GM18505 (cell line): ENCODE data around the gene HS3ST1.
"Not testable (repeated sequence)": the region's sequence is repeated elsewhere in the genome, so short reads cannot be mapped to it uniquely, and the experiment has no call there.

Source experiments
- ATAC-seq: cut with Tn5 transposase; IDR thresholded peaks from one replicate; pipeline ENCODE4 v1.9.1; 2021; ENCODE audit not compliant: unreplicated experiment
- POLR2A ChIP-seq: IDR thresholded peaks from 4 replicates; pipeline ENCODE4 v1.6.1; 2011; ENCODE audit warnings: borderline replicate concordance; ENCODE audit not compliant: insufficient read depth, insufficient read length; ENCODE audit errors: extremely low read depth

HS3ST1 gene

DNA sequence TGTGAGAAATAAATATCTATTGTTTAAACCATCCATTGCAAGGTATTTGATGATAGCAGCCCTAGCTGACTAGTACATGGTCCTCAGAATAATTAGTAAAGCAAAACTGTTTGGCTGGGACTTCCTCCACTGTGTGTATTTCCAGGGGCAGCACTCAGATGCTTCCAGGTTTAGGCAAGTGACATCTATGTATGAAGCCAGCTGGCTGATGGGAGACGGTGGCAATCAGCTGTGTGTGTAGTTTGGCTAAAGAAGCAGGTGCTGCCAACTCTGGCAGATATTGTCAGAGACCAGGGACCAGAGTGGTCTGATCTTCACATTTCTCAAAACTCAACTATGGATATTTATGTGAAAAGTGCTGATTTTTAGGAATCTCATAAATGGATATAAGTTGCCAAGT, 19.1 kb downstream of the HS3ST1 start:
- TF ChIP-seq POLR2A, result no peak
- no peak for ATAC-seq

DNA sequence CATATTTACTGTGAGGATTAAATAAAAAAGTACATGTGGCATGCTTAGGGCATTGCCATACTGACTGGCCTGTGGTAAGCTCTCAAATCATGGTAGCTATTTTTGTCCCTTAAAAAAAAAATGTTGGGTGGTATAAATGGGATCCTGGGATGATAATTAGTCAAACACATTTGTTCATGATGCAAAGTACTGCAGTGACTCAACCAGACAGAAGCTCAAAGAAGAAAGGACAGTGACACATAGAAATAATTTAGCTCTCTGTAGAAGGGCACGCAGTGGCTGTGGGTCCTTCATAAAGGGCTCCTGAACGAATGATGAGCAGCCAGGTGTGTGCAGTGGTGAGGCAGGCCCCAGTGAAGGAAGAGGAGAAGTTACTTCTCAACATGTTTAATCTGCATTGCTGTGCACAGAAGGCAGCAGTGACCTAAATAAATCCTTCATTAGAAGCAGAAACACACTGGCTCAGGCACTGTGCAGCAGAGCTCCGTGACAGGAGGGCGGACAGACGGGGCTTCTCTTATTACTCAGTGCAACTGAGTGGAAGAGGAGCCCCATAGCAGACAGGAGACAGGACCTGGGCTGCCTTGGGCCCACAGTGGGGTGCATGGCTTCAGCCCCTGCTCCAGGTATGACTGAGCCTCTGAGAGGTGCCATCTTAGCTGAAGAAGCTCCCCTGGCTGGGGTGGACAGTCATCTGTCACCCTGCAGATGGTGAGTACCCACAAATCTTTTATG, 20.3 kb downstream of the HS3ST1 start:
- TF ChIP-seq POLR2A, result no peak

DNA sequence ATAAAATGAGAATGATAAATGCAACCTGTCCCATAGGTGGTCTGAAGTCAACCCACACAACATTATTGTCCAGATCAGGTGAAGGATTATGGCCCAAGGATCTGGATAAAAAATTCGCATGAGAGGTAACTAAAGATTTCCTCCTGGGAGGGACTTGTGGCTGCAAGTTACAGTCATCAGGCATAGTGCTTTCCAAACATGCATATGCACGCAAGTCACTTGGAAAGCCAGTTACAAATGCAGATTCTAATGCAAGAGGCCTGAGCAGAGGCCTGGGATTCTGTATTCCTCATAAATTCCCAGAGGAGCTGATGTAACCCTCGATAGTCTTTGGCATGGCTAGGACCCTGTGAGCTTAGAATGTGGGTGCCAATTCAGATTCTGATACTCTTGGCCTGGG, 21.1 kb downstream of the HS3ST1 start:
- no peak for TF ChIP-seq POLR2A
- ATAC-seq, result no peak

More for the DNA sequence above, 20.3 kb downstream of the HS3ST1 start:
- no peak for ATAC-seq

DNA sequence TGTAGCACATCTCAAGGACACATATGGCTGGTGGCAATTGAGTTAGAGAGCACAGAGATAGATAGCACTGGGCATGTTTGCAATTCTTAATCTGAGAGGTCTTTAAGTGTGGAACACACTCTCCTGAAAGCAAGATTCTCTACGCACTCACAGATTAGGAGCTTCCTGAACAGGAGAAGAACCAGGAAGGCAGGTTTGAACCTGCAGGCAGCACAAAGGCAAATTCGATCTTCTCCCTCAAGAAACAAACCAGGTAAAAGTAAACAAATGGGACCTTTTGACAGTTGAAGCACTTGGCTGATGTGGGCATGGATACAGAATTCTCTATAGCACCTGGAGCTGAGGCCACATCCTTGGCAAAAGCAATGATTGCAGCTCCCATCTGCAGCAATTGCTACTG, 24.3 kb downstream of the HS3ST1 start:
- no peak for ATAC-seq
- TF ChIP-seq POLR2A, result no peak

DNA sequence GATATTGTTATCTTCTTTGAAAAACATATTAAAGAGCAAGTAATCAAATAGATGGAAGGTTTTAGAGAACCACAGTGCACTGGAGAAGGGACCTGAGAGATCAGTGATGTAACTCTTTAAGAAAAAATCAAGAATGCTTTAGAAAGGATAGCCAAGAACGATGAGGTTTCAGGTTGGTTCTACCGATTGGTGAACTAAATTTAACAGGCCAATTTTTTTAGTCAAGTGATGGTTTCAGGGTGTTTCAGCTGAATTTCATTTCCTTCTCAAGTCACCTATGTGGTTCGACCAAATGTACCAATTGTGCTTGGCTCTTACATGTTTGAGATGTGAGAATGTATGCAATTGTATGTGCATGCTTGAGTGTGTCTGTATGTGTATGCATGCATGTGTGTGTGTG, 26.5 kb downstream of the HS3ST1 start:
- no peak for TF ChIP-seq POLR2A
- ATAC-seq, result no peak

DNA sequence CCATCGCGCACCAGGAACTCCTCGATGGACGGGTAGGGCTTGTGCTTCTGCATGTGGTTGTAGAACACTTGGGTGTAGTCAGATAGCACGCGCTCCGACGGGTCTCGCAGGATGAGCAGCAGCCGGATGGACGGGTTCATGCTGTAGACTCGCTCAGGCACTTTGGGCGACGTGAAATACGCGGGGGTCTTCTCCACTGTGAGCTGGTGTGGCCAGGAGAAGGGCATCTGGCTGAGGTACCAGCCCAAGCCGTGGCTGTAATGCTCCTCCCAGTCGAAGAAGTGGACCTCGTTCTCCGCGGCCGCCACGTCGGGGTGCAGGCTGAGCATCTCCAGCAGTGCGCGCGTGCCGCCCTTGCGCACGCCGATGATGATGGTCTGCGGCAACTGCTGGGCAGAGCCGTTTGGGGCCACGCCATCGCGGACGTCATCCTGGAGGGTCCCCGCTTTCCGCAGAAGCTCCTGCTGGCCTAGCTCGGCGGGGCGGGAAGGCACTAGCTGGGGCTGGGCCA, 29.2 kb downstream of the HS3ST1 start:
- ATAC-seq, result no peak
- TF ChIP-seq POLR2A, result no peak

DNA sequence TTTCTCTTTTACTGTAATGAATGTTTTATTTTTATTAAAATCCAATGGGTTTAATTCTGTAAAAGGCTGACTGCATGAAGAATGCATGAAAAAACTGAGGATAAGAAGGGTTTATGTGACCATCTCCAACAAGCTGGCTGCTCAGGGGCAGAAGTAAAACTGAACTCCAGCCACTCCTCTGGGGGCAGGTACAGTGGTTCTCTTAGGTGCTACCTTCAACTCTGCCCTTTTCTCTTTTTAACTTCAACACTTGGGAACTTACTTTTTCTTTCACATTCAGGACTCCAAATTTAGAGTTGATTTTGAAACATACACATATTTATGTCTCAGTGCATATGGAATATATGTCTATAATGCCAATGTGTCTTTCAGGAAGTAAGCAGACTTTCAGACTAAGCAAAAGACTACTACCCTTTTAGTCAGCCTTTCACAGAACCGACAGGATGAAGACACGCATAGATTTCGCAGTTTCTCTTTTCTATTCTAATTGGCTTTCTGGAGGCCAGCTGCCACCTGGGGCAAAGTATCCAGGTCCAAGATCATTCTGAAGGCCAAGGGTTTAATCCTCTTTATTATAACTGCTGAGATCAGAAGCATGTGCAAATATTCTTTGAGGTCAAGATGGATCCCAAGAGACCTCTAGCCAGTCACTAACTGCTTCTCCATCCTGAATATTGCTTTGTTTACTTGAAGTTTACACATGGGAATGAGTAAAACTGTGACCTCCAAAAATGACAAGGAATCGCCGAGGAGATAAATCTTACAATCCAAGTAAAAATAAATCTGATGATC, 30.7 kb downstream of the HS3ST1 start:
- no peak for ATAC-seq
- TF ChIP-seq POLR2A, result no peak

DNA sequence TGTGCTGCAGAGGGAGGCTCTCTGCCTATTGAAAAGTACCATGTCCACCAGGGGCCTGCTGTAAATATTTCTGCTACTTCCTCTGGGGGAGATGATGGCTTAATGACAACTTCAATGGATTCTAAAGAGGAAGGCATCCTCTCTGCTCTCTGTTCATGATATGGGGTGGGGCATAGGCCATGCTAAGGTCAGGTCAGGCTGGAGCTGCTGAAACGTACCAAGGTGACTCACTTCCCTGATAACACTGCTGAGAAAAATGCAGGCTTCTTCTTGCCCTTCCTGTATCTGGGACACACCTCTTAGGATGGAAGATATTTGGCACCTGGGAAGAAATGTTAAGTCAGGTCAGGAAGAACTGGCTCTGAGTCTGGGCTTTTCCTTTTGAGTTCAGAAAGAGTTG, 31.5 kb downstream of the HS3ST1 start:
- TF ChIP-seq POLR2A, result no peak
- no peak for ATAC-seq

DNA sequence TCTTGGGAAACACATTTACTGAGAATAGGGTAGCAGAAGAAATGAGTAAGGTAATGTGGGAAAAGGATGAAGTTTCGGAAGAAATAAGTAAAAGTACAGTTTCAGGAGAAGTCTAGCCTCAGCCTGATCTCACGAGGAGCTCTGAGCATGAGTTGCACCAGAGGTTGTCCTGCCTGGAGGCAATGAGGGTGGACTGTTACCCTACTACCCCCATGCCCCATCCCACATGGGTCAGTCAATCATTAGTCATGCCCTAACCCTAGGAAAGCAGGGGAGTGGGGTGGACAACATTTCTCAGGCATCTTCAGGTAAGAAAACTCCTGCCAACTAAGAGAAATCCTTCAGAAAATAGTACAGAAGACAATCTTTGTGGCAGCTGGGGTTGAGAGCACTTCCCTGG, 35.1 kb downstream of the HS3ST1 start:
- no peak for ATAC-seq
- TF ChIP-seq POLR2A, result no peak

DNA sequence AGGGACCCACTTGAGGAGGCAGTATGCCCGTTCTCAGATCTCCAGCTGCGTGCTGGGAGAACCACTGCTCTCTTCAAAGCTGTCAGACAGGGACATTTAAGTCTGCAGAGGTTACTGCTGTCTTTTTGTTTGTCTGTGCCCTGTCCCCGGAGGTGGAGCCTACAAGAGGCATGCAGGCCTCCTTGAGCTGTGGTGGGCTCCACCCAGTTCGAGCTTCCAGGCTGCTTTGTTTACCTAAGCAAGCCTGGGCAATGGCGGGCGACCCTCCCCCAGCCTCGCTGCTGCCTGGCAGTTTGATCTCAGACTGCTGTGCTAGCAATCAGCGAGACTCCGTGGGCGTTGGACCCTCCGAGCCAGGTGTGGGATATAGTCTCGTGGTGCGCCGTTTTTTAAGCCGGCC, 44.6 kb downstream of the HS3ST1 start:
- ATAC-seq, result not testable (repeated sequence)

DNA sequence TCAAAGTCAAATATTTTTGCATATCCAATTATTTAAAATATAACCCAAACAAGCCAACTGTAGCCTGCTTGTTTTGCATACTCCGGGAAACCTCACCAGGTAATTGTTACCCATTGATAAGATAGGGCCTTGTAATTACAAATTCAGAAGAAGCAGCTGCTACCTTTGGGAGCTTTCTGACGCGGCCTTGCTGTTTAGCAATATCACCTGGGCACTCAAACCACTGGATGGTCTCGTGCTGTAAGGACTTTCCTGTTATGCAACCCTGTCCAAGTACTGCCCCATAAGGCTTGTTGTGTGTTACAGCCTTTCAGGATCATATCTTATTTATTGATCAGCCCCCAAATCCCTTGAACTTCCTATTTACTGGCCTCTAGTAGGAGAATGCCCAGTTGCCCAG, 52.1 kb downstream of the HS3ST1 start:
- ATAC-seq, result no peak
- TF ChIP-seq POLR2A, result no peak

DNA sequence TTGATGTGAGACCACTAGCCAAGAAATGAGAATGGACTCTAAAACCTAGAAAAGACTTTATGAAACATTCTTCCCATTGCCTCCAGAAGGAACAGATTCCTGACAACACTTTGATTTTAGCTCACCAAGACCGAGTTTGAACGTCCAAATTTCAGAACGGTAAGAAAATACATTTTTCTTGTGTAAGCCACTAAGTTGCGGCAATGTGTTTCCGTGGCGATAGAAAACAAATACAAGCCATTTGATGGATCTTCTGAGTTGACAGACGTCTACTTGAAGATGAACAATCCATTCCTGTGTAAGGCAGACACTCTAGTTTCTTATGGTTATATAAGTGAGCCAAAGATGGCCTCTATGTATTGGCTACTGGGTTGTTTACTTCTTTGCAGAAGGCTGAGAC, 52.5 kb downstream of the HS3ST1 start:
- TF ChIP-seq POLR2A, result no peak
- no peak for ATAC-seq

DNA sequence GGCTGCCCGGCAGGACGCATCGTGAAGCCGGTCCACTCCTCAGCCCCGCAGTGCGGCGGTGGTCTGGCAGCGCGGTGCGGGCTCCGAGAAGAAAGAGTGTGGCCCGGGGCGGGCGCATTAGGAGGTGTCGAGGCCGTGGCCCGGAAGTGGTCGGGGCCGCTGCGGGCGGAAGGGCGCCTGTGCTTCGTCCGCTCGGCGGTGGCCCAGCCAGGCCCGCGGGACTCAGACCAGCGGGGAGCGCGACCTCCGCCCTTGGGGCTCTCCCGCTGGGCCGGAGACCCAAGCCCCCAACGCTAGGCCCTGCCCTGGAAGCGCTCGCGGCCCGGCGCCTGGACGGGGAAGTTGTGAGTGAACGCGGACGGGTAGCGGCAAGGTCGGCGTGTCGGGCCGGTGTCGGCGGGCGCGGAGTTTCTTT, 60.0 kb downstream of the HS3ST1 start:
- TF ChIP-seq POLR2A, result no peak
- no peak for ATAC-seq

DNA sequence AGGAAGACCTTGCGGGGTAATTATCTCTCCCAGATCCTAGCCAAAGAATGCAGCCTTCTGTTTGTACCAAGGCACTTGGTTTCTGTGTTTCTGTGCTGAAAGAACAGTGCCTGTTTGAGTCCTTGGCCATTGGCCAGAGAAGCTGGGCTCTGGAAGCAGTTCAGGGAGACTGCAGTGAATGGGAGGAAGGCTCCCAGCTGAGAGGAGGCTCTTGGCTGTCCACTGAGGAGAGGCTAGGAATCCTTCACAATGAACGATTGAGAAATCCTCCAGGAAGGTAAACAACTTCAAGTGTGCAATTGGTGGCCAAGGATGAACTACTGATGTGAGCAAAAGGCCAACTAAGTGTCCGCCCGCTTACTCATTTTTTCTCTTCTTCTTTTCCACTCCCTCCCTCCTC, 61.3 kb downstream of the HS3ST1 start:
- no peak for TF ChIP-seq POLR2A
- ATAC-seq, result no peak
